Muscle layer of duodenum (tissue), 2 donors: ENCODE data around the gene IBTK.
"Not testable (repeated sequence)": the region's sequence is repeated elsewhere in the genome, so short reads cannot be mapped to it uniquely, and the experiment has no call there.

Source experiments
- H3K27ac ChIP-seq: one replicate; pipeline ENCODE4 v1.7.0; 2013; ENCODE audit warnings: mild to moderate bottlenecking, low read length
- H3K27me3 ChIP-seq: one replicate; pipeline ENCODE4 v1.7.0; 2013; ENCODE audit warnings: low read depth, mild to moderate bottlenecking, control low read depth, low read length
- H3K36me3 ChIP-seq, 2 donors: one replicate each; pipeline ENCODE4 v1.7.0; 2013; ENCODE audit warnings: low read length in 2 of 2, control low read depth in 1 of 2, mild to moderate bottlenecking in 1 of 2; ENCODE audit not compliant: insufficient read depth in 2 of 2, control insufficient read depth in 1 of 2
- H3K4me1 ChIP-seq, 2 donors: one replicate each; pipeline ENCODE4 v1.7.0; 2013; ENCODE audit warnings: low read length in 2 of 2, mild to moderate bottlenecking in 2 of 2, control low read depth in 1 of 2, moderate library complexity in 1 of 2; ENCODE audit not compliant: insufficient read depth in 2 of 2, control insufficient read depth in 1 of 2
- H3K4me3 ChIP-seq, 2 donors: one replicate each; pipeline ENCODE4 v1.7.0; 2013; ENCODE audit warnings: low read length in 2 of 2, low read depth in 1 of 2, mild to moderate bottlenecking in 1 of 2
- H3K9me3 ChIP-seq, 2 donors: one replicate each; pipeline ENCODE4 v1.7.0; 2013; ENCODE audit warnings: low read length in 2 of 2, control low read depth in 1 of 2, mild to moderate bottlenecking in 1 of 2; ENCODE audit not compliant: control insufficient read depth in 1 of 2
- donor health status: healthy.

The IBTK gene

DNA sequence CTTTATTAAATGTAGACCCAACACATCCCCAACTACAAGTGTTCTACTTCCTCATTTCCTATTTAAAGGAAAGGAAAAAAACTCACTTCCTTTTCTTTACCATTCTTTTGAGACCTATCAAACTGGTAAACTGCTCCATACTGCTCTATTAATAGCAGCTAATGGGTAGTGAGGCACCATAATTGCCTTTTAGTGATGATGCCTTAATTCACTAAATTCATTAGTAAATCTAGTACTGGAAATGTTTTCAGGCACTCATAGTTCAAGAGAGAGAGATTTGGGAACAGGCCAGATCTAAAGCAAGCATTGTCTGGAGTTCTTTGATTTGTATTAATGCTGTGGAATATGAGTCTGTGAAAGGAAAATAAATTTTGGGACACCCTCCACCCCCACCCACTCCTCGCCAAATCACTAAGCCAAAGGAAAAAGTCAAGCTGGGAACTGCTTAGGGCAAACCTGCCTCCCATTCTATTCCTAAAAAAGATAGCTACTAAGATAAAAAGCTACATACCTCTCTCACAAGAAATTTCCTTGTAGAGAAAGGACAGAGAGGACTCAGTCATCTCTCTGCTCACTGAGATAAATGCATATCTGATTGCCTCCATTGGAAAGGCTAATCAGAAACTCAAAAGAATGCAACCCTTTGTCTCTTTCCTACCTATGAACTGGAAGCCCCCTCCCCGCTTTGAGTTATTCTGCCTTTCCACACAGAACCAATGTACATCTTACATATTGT is 13.6 kb upstream of the IBTK start:
- no peaks in the 10 kb centered on the region for H3K36me3 ChIP-seq
- H3K4me1 ChIP-seq = no peaks in the 10 kb centered on the region
- peak overlapping the region; percentile 41 for H3K27ac ChIP-seq
- no peak overlapping the region for H3K4me3 ChIP-seq
- H3K27me3 ChIP-seq = no peaks in the 10 kb centered on the region
- H3K9me3 ChIP-seq = no peaks in the 10 kb centered on the region

- no peaks in the 10 kb centered on the region for H3K4me1 ChIP-seq
- H3K9me3 ChIP-seq = no peaks in the 10 kb centered on the region
- H3K27me3 ChIP-seq = no peaks in the 10 kb centered on the region
- H3K4me3 ChIP-seq = no peak overlapping the region
- no peaks in the 10 kb centered on the region for H3K36me3 ChIP-seq
- no peak overlapping the region for H3K27ac ChIP-seq
Observed at GRCh38 chr6:82259389-82259788, 11.8 kb upstream of the IBTK start.

- no peaks in the 10 kb centered on the region for H3K36me3 ChIP-seq
- no peaks in the 10 kb centered on the region for H3K4me1 ChIP-seq
- no peak overlapping the region for H3K4me3 ChIP-seq
- no peaks in the 10 kb centered on the region for H3K9me3 ChIP-seq
- no peak overlapping the region for H3K27ac ChIP-seq
- no peaks in the 10 kb centered on the region for H3K27me3 ChIP-seq
Observed at GRCh38 chr6:82257088-82257774, 9.7 kb upstream of the IBTK start.

DNA sequence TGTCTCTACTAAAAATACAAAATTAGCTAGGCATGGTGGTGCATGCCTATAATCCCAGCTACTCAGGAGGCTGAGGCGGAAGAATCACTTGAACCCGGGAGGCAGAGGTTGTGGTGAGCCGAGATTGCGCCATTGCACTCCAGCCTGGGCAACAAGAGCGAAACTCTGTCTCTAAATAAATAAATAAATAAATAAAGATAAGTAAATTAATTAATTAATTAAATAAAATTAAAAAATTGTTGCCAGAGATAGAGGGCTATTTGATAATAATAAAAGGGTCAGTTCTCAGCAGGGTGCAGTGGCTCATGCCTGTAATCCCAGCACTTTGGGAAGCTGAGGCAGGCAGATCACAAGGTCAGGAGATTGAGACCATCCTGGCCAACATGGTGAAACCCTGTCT is 7.2 kb upstream of the IBTK start:
- not testable (repeated sequence) for H3K36me3 ChIP-seq, H3K27me3 ChIP-seq, H3K4me1 ChIP-seq, H3K4me3 ChIP-seq, H3K27ac ChIP-seq, H3K9me3 ChIP-seq

DNA sequence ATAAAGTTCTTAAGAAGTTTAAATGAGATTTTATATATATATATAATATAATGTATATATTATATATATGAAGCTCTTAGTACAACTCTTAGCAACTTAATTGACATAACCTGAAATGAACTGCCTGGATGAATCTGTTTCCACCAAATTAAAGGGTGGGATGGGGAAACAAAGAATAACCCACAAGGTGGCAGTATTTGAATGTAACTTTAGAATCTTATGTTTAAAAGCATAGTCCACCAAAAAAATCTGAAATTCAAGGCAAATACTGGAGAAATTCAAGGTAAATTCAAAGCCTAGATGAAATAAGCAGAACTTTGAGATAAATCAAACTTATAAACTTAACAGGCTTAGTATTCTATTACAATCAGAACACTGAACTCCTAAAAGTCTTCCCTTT is 4.4 kb upstream of the IBTK start:
- Histone ChIP-seq H3K4me1 (peaks cover 6 to 7% of the 10 kb centered on the region in 2 donors), H3K27ac (no peak overlapping the region), H3K9me3 (no peaks in the 10 kb centered on the region), H3K27me3 (no peaks in the 10 kb centered on the region), H3K4me3 (no peak overlapping the region), H3K36me3 (peaks cover 0 to 5% of the 10 kb centered on the region in 2 donors)

GRCh38 chr6:82249381-82250253 is 2.1 kb upstream of the IBTK start:
- Histone ChIP-seq H3K4me3 (no peak overlapping the region), H3K4me1 (peaks cover 6 to 20% of the 10 kb centered on the region in 2 donors), H3K9me3 (no peaks in the 10 kb centered on the region), H3K36me3 (peaks cover 0 to 5% of the 10 kb centered on the region in 2 donors), H3K27ac (no peak overlapping the region), H3K27me3 (no peaks in the 10 kb centered on the region)

DNA sequence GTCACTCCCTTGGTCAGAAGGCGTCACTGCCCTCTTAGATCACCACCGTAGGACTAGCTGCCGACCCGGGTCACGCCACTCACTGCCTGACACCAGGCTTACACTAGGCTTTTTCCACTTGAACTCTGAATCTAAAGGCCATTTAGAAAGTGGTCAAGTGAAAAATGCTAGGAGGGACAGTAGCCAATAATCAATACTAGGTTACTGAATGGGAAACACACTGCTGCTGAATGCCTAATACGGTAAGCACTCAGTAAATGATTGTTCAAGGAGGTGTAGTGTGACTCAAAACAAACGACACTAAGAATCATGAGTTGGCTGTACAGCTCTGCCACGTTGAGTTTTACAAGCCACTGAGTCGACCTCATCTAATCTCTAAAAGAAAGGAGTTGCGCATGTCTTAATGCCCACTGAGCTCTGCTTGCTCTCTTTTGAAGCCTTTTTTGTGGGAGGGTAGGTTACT is 760 bp upstream of the IBTK start:
- Histone ChIP-seq H3K9me3 (no peaks in the 10 kb centered on the region), H3K4me3 (peak overlapping the region; percentile 86 to 92), H3K36me3 (peaks cover 0 to 5% of the 10 kb centered on the region in 2 donors), H3K27me3 (no peaks in the 10 kb centered on the region), H3K27ac (peak overlapping the region; percentile 93), H3K4me1 (peaks cover 6 to 20% of the 10 kb centered on the region in 2 donors)

GRCh38 chr6:82246802-82247504 is 591 bp downstream of the IBTK start:
- Histone ChIP-seq H3K4me3 (peak overlapping the region; percentile 86 to 92), H3K9me3 (no peaks in the 10 kb centered on the region), H3K4me1 (peaks cover 6 to 20% of the 10 kb centered on the region in 2 donors), H3K36me3 (peaks cover 0 to 5% of the 10 kb centered on the region in 2 donors), H3K27me3 (no peaks in the 10 kb centered on the region), H3K27ac (peak overlapping the region; percentile 93)

GRCh38 chr6:82246370-82246769 is 1.2 kb downstream of the IBTK start:
- H3K4me3 ChIP-seq = peak overlapping the region; percentile 86 to 92
- no peaks in the 10 kb centered on the region for H3K9me3 ChIP-seq
- H3K4me1 ChIP-seq = peaks cover 6 to 20% of the 10 kb centered on the region in 2 donors
- no peaks in the 10 kb centered on the region for H3K27me3 ChIP-seq
- peaks cover 0 to 5% of the 10 kb centered on the region in 2 donors for H3K36me3 ChIP-seq
- H3K27ac ChIP-seq = peak overlapping the region; percentile 93

DNA sequence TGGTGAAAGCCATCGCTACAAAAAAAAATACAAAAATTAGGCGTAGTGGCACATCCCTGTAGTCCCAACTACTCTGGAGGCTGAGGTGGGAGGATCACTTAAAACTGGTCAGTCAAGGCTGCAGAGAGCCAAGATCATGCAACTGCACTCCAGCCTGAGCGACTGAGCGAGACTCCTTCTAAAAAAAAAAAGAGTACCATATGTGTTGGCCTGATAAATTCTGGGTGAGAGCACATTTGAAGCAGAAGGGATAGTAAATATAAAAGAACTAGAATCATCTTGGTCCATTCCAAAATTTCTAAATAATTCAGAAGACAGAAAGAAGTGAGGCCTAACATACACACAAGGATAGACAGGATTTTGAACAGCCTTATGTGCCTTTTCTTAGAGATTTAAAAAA is 2.2 kb downstream of the IBTK start:
- Histone ChIP-seq H3K4me1 (peaks cover 6 to 20% of the 10 kb centered on the region in 2 donors), H3K4me3 (no peak overlapping the region), H3K9me3 (no peaks in the 10 kb centered on the region), H3K36me3 (peaks cover 0 to 5% of the 10 kb centered on the region in 2 donors), H3K27ac (no peak overlapping the region), H3K27me3 (no peaks in the 10 kb centered on the region)
